ENCODE data around the gene KLHL3.
"Not testable (repeated sequence)": the region's sequence is repeated elsewhere in the genome, so short reads cannot be mapped to it uniquely, and the experiment has no call there.

KLHL3 gene

GRCh38 chr5:137656558-137656957 lies 79.3 kb downstream of the KLHL3 start:
- POLR2A ChIA-PET: no interaction called here
- no peak for TF ChIP-seq CTCF (IDR thresholded peaks at IDR 0.05; ENCODE audit: insufficient read depth, low read length, missing control alignments)
- CTCF ChIA-PET: interaction anchor here (1.0 to 25.5 kb wide), 3 partner anchors 27 to 85 kb away, joined by 4 to 738 read pairs (median 12); partner anchors contain the start of gene KLHL3
- DNase-seq (ENCODE audit: low read depth, low spot score): no peak
- H3K4me3 ChIP-seq (ENCODE audit: low read depth, low read length): no peak overlapping the region

- ChIA-PET CTCF (interaction anchor here (1.0 to 25.5 kb wide), 3 partner anchors 9 to 90 kb away, joined by 3 to 738 read pairs (median 37); partner anchors contain the start of gene KLHL3), POLR2A (no interaction called here)
- no peak for DNase-seq (ENCODE audit: low read depth, low spot score)
- no peak overlapping the region for H3K4me3 ChIP-seq (ENCODE audit: low read depth, low read length)
- no peak for TF ChIP-seq CTCF (IDR thresholded peaks at IDR 0.05; ENCODE audit: insufficient read depth, low read length, missing control alignments)
These were observed 84.9 kb downstream of the KLHL3 start for GRCh38 chr5:137651022-137651421.

GRCh38 chr5:137649228-137649935 lies 86.5 kb downstream of the KLHL3 start:
- DNase-seq (ENCODE audit: low read depth, low spot score): peak; percentile 33
- TF ChIP-seq CTCF (IDR thresholded peaks at IDR 0.05; ENCODE audit: insufficient read depth, low read length, missing control alignments): no peak
- CTCF ChIA-PET: interaction anchor here (0.8 to 25.5 kb wide), 4 partner anchors 10 to 92 kb away, joined by 3 to 738 read pairs (median 20); partner anchors contain the start of gene KLHL3
- POLR2A ChIA-PET: no interaction called here
- no peak overlapping the region for H3K4me3 ChIP-seq (ENCODE audit: low read depth, low read length)

GRCh38 chr5:137648361-137648760 lies 87.5 kb downstream of the KLHL3 start:
- no peak for DNase-seq (ENCODE audit: low read depth, low spot score)
- POLR2A ChIA-PET: no interaction called here
- CTCF ChIA-PET: interaction anchor here (1.1 to 25.5 kb wide), 4 partner anchors 12 to 93 kb away, joined by 3 to 738 read pairs (median 14); partner anchors contain the start of gene KLHL3
- no peak for TF ChIP-seq CTCF (IDR thresholded peaks at IDR 0.05; ENCODE audit: insufficient read depth, low read length, missing control alignments)
- H3K4me3 ChIP-seq (ENCODE audit: low read depth, low read length): no peak overlapping the region

- CTCF ChIA-PET: interaction anchor here (1.1 to 25.5 kb wide), 3 partner anchors 13 to 94 kb away, joined by 3 to 738 read pairs (median 25); partner anchors contain the start of gene KLHL3
- TF ChIP-seq CTCF (IDR thresholded peaks at IDR 0.05; ENCODE audit: insufficient read depth, low read length, missing control alignments): no peak
- POLR2A ChIA-PET: no interaction called here
- H3K4me3 ChIP-seq (ENCODE audit: low read depth, low read length): no peak overlapping the region
- no peak for DNase-seq (ENCODE audit: low read depth, low spot score)
These were observed 88.5 kb downstream of the KLHL3 start for GRCh38 chr5:137647401-137647800.

GRCh38 chr5:137646761-137647160 lies 89.1 kb downstream of the KLHL3 start:
- CTCF ChIA-PET: interaction anchor here (0.6 to 2.6 kb wide), 4 partner anchors 13 to 92 kb away, joined by 3 to 25 read pairs (median 7); no protein-coding TSS in a partner anchor

GRCh38 chr5:137643081-137643480 lies 92.8 kb downstream of the KLHL3 start:
- not testable (repeated sequence) for H3K4me3 ChIP-seq (ENCODE audit: low read depth, low read length); DNase-seq (ENCODE audit: low read depth, low spot score)
- ChIA-PET CTCF (interaction anchor here (0.6 to 25.7 kb wide), 5 partner anchors 11 to 135 kb away, joined by 3 to 748 read pairs (median 8); partner anchors contain the start of gene KLHL3), POLR2A (interaction anchor here (0.6 kb wide), 1 partner anchor 323 kb away, joined by 3 read pairs; no protein-coding TSS in a partner anchor)

More at GRCh38 chr5:137646761-137647160, 89.1 kb downstream of the KLHL3 start:
- no peak for DNase-seq (ENCODE audit: low read depth, low spot score)
- no peak overlapping the region for H3K4me3 ChIP-seq (ENCODE audit: low read depth, low read length)
- POLR2A ChIA-PET: no interaction called here
- TF ChIP-seq CTCF (IDR thresholded peaks at IDR 0.05; ENCODE audit: insufficient read depth, low read length, missing control alignments): no peak
